GM21360 (cell line): ENCODE data around the gene PSD.

Source experiments
- ATAC-seq: cut with Tn5 transposase; IDR thresholded peaks from one replicate; pipeline ENCODE4 v1.9.1; 2021; ENCODE audit warnings: mild to moderate bottlenecking, moderate library complexity; ENCODE audit not compliant: unreplicated experiment

PSD gene

GRCh38 chr10:102393411-102394078 is 25.0 kb downstream of the PSD start:
- ATAC-seq: no peak

GRCh38 chr10:102392306-102392705 is 26.3 kb downstream of the PSD start:
- no peak for ATAC-seq

- no peak for ATAC-seq
Measured at GRCh38 chr10:102389894-102390293, 28.7 kb downstream of the PSD start.

DNA sequence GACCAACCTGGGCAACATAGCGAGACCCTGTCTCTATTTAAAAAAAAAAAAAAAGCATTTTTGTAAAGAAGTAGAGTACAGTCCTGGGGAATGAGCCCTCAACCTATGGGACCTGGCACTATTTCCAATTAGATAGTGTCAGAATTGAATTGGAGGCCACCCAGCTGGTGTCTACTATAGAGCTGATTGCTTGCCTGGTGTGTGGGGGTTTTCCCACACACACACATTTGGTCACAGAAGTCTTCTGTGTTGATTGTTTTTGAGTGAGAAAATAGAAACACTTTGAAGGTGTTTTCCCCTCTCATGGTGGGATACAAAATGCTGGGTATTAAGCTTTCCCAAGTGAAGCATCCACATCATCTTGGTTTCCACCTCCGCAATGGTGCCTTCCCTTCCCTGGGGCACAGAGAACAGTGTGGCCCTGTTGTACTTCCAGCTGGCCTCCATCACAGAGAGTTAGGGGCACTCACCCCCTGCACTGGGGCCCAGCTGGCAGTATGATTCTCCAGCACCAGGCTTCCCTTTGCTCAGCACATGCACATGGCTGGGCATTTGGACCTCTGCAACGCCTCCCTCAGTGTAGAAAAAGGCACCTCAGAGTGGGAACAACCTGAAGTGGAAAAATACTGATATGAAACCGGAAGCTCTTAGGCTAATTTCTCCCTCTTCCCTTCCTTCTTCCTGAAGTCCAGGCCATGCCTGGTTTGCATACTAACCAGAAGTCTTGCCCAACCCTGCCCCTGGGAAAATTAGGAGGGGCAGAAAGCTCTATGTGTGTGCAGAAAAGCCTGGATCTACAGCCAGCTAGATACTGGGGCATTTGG is 33.8 kb downstream of the PSD start:
- no peak for ATAC-seq

- ATAC-seq: no peak
Measured at GRCh38 chr10:102384053-102384452, 34.5 kb downstream of the PSD start.

DNA sequence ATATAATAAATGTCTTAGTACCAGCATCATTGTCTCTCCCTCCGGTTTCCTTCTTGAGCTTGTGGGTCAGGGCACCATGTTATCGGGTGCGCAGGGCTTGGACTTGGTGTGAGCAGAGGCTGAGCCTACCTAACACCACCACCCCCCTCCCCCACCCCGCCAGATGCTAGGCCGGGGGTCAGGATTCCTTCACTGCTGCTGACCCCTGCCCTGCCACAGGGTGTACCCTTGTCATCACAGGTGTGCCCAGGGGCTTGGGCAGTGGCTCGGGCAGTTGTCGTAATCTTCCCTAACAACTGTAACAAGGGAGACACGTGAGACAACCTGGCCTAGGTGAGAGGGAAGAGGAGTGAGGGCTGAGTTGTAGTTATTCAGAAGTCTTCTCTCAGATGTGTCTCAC is 35.7 kb downstream of the PSD start:
- ATAC-seq: no peak

- no peak for ATAC-seq
Measured at GRCh38 chr10:102381983-102382382, 36.6 kb downstream of the PSD start.

DNA sequence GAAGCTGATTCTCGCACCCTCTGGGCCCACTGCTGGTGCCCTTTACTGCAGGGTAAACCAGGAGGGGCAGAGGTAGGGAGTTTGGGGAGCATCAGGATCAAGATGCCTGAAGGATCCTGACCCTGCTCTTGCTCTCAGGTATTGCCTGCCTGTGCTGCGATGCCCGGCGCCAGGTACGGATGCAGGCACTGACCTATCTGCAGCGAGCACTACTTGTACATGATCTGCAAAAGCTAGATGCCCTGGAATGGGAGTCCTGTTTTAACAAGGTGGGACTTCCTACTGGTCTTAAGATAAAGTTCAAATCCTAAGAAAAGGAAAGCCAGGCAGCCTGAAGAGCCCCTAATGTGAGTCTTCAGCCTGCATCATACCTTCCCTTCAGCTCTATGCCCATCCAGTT is 39.2 kb downstream of the PSD start:
- ATAC-seq: no peak

- no peak for ATAC-seq
Measured at GRCh38 chr10:102376901-102377300, 41.7 kb downstream of the PSD start.

- ATAC-seq: no peak
Measured at GRCh38 chr10:102375867-102376266, 42.7 kb downstream of the PSD start.

DNA sequence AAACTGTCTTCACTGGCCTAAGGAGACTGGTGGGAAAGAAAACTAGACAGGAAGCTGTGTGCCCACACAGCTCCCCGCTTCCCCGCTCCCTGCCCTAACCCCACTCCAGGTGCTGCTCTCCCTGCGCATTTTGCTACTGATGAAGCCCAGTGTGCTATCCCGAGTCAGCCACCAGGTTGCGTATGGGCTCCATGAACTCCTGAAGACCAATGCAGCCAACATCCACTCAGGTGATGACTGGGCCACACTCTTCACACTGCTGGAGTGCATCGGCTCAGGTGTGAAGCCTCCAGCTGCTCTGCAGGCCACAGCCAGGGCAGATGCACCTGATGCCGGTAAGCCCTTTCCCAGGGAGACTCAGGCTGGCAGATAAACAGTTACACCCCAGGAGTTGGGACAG is 43.3 kb downstream of the PSD start:
- no peak for ATAC-seq

- ATAC-seq: no peak
Measured at GRCh38 chr10:102371295-102371694, 47.3 kb downstream of the PSD start.

GRCh38 chr10:102368077-102368476 is 50.5 kb downstream of the PSD start:
- no peak for ATAC-seq

GRCh38 chr10:102367441-102367840 is 51.1 kb downstream of the PSD start:
- no peak for ATAC-seq

GRCh38 chr10:102358712-102359382 is 59.7 kb downstream of the PSD start:
- ATAC-seq: no peak

DNA sequence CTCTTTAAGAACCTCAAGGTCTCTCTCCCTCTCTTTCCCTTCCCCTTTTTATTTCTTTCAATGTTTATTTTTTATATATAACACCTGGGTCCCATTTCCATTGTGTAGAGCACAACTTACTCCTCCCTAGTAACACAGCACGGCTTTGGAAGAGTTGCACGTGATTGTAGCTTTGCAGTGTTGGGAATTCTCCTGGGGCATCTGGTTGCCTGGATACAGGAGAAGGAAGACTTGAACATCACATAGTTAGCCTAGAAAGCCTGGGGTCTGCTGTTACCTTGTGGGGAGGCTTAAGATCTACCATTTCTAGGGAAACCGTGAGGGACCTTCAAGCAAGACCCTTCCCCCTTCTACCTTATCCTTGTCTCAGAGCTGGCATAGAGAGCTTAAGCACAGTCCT is 64.1 kb downstream of the PSD start:
- ATAC-seq: no peak
